Astrocyte (in vitro differentiated cells and primary cell): ENCODE data around the gene TEDC2. TPM values are rescaled to one million over a fixed set of nuclear protein-coding genes. Genes with fewer than 3 reads are reported as not detected.

Experiments
- DNase-seq: peaks from one replicate; pipeline ENCODE4 v3.0.0-alpha.2; 2010; ENCODE audit warnings: low read depth
- FAIRE-seq: peaks from 2 replicates; lab custom pipeline; 2011; peaks lifted over from hg19 to GRCh38; lab: Jason Lieb, UNC
- H2AFZ ChIP-seq: 2 replicates; pipeline ENCODE4 v1.6.0; 2012; ENCODE audit warnings: low read depth, low read length, inconsistent platforms
- H3K27ac ChIP-seq: 2 replicates; pipeline ENCODE4 v1.5.1; 2011; ENCODE audit warnings: low read depth, low read length, inconsistent platforms
- H3K27me3 ChIP-seq: 2 replicates; pipeline ENCODE4 v1.6.0; 2011; ENCODE audit warnings: low read length, inconsistent platforms; ENCODE audit not compliant: insufficient read depth
- H3K36me3 ChIP-seq: 2 replicates; pipeline ENCODE4 v1.5.1; 2011; ENCODE audit warnings: low read length, inconsistent platforms; ENCODE audit not compliant: insufficient read depth
- H3K4me1 ChIP-seq: 2 replicates; pipeline ENCODE4 v1.5.1; 2011; ENCODE audit warnings: low read length, inconsistent platforms; ENCODE audit not compliant: insufficient read depth
- H3K4me2 ChIP-seq: 2 replicates; pipeline ENCODE4 v1.6.0; 2012; ENCODE audit warnings: low read length, inconsistent platforms
- H3K4me3 ChIP-seq: 2 replicates; pipeline ENCODE4 v1.5.1; 2011; ENCODE audit warnings: low read depth, mild to moderate bottlenecking, low read length, inconsistent platforms; ENCODE audit not compliant: insufficient read depth
- H3K79me2 ChIP-seq: 2 replicates; pipeline ENCODE4 v1.6.0; 2012; ENCODE audit warnings: mild to moderate bottlenecking, low read length, inconsistent platforms; ENCODE audit not compliant: insufficient read depth
- H3K9ac ChIP-seq: 2 replicates; pipeline ENCODE4 v1.6.0; 2012; ENCODE audit warnings: mild to moderate bottlenecking, low read length, inconsistent platforms
- H3K9me3 ChIP-seq: 2 replicates; pipeline ENCODE4 v1.5.1; 2012; ENCODE audit warnings: low read depth, mild to moderate bottlenecking, low read length, inconsistent platforms; ENCODE audit not compliant: insufficient read depth
- H4K20me1 ChIP-seq: 2 replicates; pipeline ENCODE4 v1.6.0; 2012; ENCODE audit warnings: low read length, inconsistent platforms; ENCODE audit not compliant: insufficient read depth
- H3K27ac Mint-ChIP-seq: one replicate; pipeline ENCODE4 v1.8.0; 2021; ENCODE audit warnings: mild to moderate bottlenecking, mixed read lengths; ENCODE audit not compliant: unreplicated experiment
- H3K27me3 Mint-ChIP-seq: one replicate; pipeline ENCODE4 v1.8.0; 2021; ENCODE audit warnings: low read depth, mixed read lengths; ENCODE audit not compliant: unreplicated experiment
- H3K36me3 Mint-ChIP-seq: one replicate; pipeline ENCODE4 v1.8.0; 2021; ENCODE audit warnings: low read depth, mixed read lengths; ENCODE audit not compliant: unreplicated experiment
- H3K4me1 Mint-ChIP-seq: one replicate; pipeline ENCODE4 v1.8.0; 2021; ENCODE audit warnings: low read depth, mixed read lengths; ENCODE audit not compliant: unreplicated experiment
- H3K4me3 Mint-ChIP-seq: one replicate; pipeline ENCODE4 v1.8.0; 2021; ENCODE audit warnings: mild to moderate bottlenecking, moderate library complexity, mixed read lengths; ENCODE audit not compliant: unreplicated experiment
- H3K9me3 Mint-ChIP-seq: one replicate; pipeline ENCODE4 v1.8.0; 2021; ENCODE audit warnings: mild to moderate bottlenecking, mixed read lengths; ENCODE audit not compliant: unreplicated experiment
- CTCF ChIP-seq: IDR thresholded peaks from 2 replicates; pipeline ENCODE4 v1.5.1; 2011; ENCODE audit warnings: low read depth, mild to moderate bottlenecking, inconsistent platforms, low read length, moderate library complexity; ENCODE audit not compliant: insufficient read depth
- EZH2 ChIP-seq: IDR thresholded peaks from 2 replicates; pipeline ENCODE4 v1.6.1; 2012; ENCODE audit warnings: mild to moderate bottlenecking, low read length, inconsistent platforms; ENCODE audit not compliant: insufficient read depth
- total RNA-seq: library from RNA; stranded (reverse); gene quantifications from 2 replicates; pipeline ENCODE4 v1.2.1, GENCODE V29; 2021

Gene TEDC2
- total RNA-seq, 1 donor from 2014 or later = 6.0 TPM

GRCh38 chr16:2460391-2460713 lies 443 bp downstream of the TEDC2 start:
- H3K27ac ChIP-seq = no peak overlapping the region
- no peaks in the 10 kb centered on the region for H3K9me3 ChIP-seq
- H3K79me2 ChIP-seq = peaks cover 8% of the 10 kb centered on the region
- no peaks in the 10 kb centered on the region for H3K27me3 ChIP-seq
- peak overlapping the region; percentile 90 for H3K4me2 ChIP-seq
- DNase-seq (no peak), FAIRE-seq (no peak)
- peaks cover 5% of the 10 kb centered on the region for H4K20me1 ChIP-seq
- H3K4me1 Mint-ChIP-seq = peaks cover 7% of the 10 kb centered on the region
- H3K36me3 ChIP-seq = peaks cover 8% of the 10 kb centered on the region
- peak overlapping the region; percentile 79 for H3K9ac ChIP-seq
- peaks cover 14% of the 10 kb centered on the region for H3K4me1 ChIP-seq
- no peaks in the 10 kb centered on the region for H3K27me3 Mint-ChIP-seq
- peaks cover 2% of the 10 kb centered on the region for H3K36me3 Mint-ChIP-seq
- H3K4me3 ChIP-seq = peak overlapping the region; percentile 59
- H2AFZ ChIP-seq = peak overlapping the region; percentile 78
- TF ChIP-seq CTCF = no peak
- no peak for TF ChIP-seq EZH2
- peak overlapping the region; percentile 78 for H3K4me3 Mint-ChIP-seq
- no peaks in the 10 kb centered on the region for H3K9me3 Mint-ChIP-seq
- H3K27ac Mint-ChIP-seq = no peak overlapping the region

- Histone ChIP-seq H3K36me3 (peaks cover 8% of the 10 kb centered on the region), H3K4me1 (peaks cover 14% of the 10 kb centered on the region), H2AFZ (no peak overlapping the region), H3K79me2 (peaks cover 8% of the 10 kb centered on the region), H3K9ac (peak overlapping the region; percentile 79), H3K9me3 (no peaks in the 10 kb centered on the region), H3K27me3 (no peaks in the 10 kb centered on the region), H3K4me2 (peak overlapping the region; percentile 90), H3K27ac (no peak overlapping the region), H4K20me1 (peaks cover 5% of the 10 kb centered on the region), H3K4me3 (peak overlapping the region; percentile 59)
- Mint-ChIP-seq H3K9me3 (no peaks in the 10 kb centered on the region), H3K27ac (no peak overlapping the region), H3K4me3 (peak overlapping the region; percentile 78), H3K36me3 (peaks cover 2% of the 10 kb centered on the region), H3K4me1 (peaks cover 7% of the 10 kb centered on the region), H3K27me3 (no peaks in the 10 kb centered on the region)
- FAIRE-seq = no peak
- no peak for DNase-seq
- TF ChIP-seq EZH2 = no peak
- no peak for TF ChIP-seq CTCF
These were observed 1.0 kb downstream of the TEDC2 start for GRCh38 chr16:2460916-2461315.

- Histone ChIP-seq H3K9me3 (no peaks in the 10 kb centered on the region), H3K27ac (no peak overlapping the region), H3K27me3 (no peaks in the 10 kb centered on the region), H3K9ac (no peak overlapping the region), H3K79me2 (peaks cover 8% of the 10 kb centered on the region), H4K20me1 (no peaks in the 10 kb centered on the region), H2AFZ (no peak overlapping the region), H3K4me1 (peaks cover 16% of the 10 kb centered on the region), H3K36me3 (no peaks in the 10 kb centered on the region), H3K4me2 (no peak overlapping the region), H3K4me3 (no peak overlapping the region)
- Mint-ChIP-seq H3K4me1 (peaks cover 7% of the 10 kb centered on the region), H3K4me3 (no peak overlapping the region), H3K9me3 (no peaks in the 10 kb centered on the region), H3K27me3 (no peaks in the 10 kb centered on the region), H3K36me3 (peaks cover 2% of the 10 kb centered on the region), H3K27ac (no peak overlapping the region)
- FAIRE-seq (no peak), DNase-seq (no peak)
- TF ChIP-seq EZH2 = no peak
- no peak for TF ChIP-seq CTCF
These were observed 2.3 kb downstream of the TEDC2 start for GRCh38 chr16:2462031-2462866.
